OCI-LY3 (cell line): ENCODE results near the gene PRKAA1.

ENCODE experiments used
- CTCF ChIP-seq: fragments of 200-600, 300-600 bp; sonication (generic); IDR thresholded peaks from 2 replicates; pipeline ENCODE4 v1.5.1; 2014; ENCODE audit warnings: antibody characterized with exemption, low read length, low read depth
- EZH2phosphoT487 ChIP-seq: fragments of 200-600 bp; shearing (Covaris generic); IDR thresholded peaks from 2 replicates; pipeline ENCODE4 v1.6.1; 2018; ENCODE audit warnings: antibody characterized with exemption, mixed run types, low read depth

- TF ChIP-seq CTCF: no peak
- TF ChIP-seq EZH2phosphoT487: no peak
Observed at GRCh38 chr5:40828690-40829661, 30.8 kb upstream of the PRKAA1 start.
